C4-2B (cell line): ENCODE results near the gene FCER1A.
"Not testable (repeated sequence)": the region's sequence is repeated elsewhere in the genome, so short reads cannot be mapped to it uniquely, and the experiment has no call there.

Source experiments
- H3K27ac ChIP-seq: fragments of 450-650 bp; 2 replicates; pipeline ENCODE4 v1.5.1; 2017
- ZFX ChIP-seq: fragments of 450-650 bp; IDR thresholded peaks from 2 replicates; pipeline ENCODE4 v1.6.1; 2017
- TF ChIP-seq, protein P1 (sequence below): fragments of 450-650 bp; conservative IDR thresholded peaks from 2 replicates; pipeline ENCODE4 v1.5.1; 2017; ENCODE audit warnings: mild to moderate bottlenecking

The FCER1A gene

DNA sequence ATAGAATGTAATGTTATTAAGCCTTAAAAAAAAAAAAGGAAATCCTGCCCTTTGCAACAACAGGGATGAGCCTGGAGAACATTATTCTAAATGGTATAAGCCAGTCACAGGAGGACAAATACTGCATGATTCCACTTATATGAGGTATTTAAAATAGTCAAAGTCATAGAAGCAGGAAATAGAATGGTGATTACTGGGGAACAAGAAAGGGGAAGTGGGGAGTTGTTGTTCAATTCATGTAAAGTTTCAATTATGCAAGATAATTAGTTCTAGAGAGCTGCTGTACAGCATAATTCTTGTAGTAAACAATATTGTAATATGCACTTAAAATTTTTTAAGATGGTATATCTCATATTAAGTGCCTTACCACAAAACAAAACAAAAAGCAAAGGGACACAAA is 13.2 kb downstream of the FCER1A start:
- no peak for TF ChIP-seq ZFX
- TF ChIP-seq, protein P1, sequence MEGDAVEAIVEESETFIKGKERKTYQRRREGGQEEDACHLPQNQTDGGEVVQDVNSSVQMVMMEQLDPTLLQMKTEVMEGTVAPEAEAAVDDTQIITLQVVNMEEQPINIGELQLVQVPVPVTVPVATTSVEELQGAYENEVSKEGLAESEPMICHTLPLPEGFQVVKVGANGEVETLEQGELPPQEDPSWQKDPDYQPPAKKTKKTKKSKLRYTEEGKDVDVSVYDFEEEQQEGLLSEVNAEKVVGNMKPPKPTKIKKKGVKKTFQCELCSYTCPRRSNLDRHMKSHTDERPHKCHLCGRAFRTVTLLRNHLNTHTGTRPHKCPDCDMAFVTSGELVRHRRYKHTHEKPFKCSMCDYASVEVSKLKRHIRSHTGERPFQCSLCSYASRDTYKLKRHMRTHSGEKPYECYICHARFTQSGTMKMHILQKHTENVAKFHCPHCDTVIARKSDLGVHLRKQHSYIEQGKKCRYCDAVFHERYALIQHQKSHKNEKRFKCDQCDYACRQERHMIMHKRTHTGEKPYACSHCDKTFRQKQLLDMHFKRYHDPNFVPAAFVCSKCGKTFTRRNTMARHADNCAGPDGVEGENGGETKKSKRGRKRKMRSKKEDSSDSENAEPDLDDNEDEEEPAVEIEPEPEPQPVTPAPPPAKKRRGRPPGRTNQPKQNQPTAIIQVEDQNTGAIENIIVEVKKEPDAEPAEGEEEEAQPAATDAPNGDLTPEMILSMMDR: no peak
- H3K27ac ChIP-seq: no peak overlapping the region

DNA sequence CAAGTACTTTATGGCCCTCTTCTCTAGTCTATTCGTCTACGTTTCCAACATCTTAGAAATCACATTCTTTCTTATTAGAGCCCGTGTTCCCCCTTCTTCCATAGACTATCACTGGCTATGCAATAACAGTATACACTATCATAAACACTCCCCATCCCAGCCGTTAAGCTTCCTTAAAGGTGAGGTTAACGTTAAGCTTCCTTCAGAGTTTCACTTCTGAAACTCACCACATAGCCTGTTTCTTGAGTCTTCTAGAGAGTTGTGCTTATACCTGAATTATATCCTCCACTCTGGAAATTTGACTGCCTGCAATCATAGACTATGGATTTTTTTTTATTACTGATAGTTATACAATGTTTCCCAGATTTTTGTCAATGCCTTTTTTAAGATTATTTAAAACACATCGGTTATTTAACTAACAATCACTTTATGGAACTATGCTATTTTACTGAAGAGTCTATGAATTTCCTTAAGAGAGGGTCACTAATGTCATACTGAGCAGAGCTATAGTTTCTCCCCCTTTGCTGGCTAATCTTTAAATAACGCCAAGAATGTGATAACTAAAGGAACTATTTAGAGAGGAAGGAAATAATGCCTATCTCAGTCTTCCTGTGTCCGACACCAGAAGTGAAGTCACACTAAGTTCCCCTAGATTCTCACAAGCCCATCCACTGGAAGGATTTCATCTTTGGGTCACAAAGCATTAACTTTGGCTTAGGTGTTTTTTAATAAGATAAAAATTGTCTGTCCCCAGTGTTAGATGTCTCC is 16.8 kb downstream of the FCER1A start:
- TF ChIP-seq ZFX: no peak
- no peak overlapping the region for H3K27ac ChIP-seq

GRCh38 chr1:159334797-159335196 is 32.7 kb downstream of the FCER1A start:
- no peak overlapping the region for H3K27ac ChIP-seq
- TF ChIP-seq ZFX: no peak
- TF ChIP-seq, protein P1: no peak

GRCh38 chr1:159338018-159338417 is 35.9 kb downstream of the FCER1A start:
- H3K27ac ChIP-seq: no peak overlapping the region
- TF ChIP-seq, protein P1: no peak
- TF ChIP-seq ZFX: no peak

DNA sequence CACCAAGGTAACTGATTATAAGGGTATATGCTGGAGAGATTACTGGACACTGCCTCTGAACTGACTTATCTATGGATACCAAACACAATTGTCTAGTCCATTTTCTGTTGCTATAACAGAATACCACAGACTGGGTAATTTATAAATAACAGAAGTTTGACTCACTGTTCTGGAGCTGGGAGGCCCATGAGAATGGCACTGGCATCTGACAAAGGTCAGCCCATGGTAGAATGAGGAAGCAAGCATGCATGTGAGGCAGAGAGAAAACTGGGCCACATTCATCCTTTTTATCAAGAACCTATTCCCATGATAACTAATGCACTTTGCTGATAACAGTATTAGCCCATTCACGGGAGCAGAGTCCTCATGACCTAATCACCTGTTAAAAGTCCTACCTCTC is 37.4 kb downstream of the FCER1A start:
- TF ChIP-seq ZFX: no peak
- TF ChIP-seq, protein P1: no peak
- H3K27ac ChIP-seq: no peak overlapping the region

DNA sequence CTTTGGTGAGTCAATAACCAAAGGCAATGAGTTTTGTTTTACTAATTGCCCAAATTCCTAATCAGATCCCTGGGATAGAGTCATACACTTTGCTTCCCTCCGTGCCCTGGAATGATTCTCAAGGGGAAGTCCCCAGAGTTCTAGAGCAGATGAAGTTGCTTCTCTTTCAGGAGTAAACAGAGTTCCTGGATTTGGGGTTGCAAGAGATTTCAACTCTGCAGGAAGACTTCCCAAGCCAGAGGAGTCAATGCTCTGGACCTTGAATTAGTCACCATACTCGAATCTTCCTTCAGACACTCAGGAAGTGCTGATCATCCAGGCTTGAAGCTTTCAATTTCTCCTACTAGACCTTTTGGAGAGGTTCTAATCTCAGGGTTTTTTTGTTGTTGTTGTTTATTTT is 39.6 kb downstream of the FCER1A start:
- TF ChIP-seq, protein P1: no peak
- no peak for TF ChIP-seq ZFX
- H3K27ac ChIP-seq: no peak overlapping the region

GRCh38 chr1:159342761-159343425 is 40.8 kb downstream of the FCER1A start:
- TF ChIP-seq, protein P1: no peak
- no peak for TF ChIP-seq ZFX
- H3K27ac ChIP-seq: no peak overlapping the region

GRCh38 chr1:159349374-159349773 is 47.2 kb downstream of the FCER1A start:
- H3K27ac ChIP-seq: not testable (repeated sequence)
